CD4-positive, CD25-positive, alpha-beta regulatory T cell (primary cell): ENCODE measurements around the gene PPP1R3D. TPM values are rescaled to one million over a fixed set of nuclear protein-coding genes. Genes with fewer than 3 reads are reported as not detected.
A peak's percentile ranks its signal among the peaks of the same experiment; 100 is the strongest.

ENCODE experiments used
- ATAC-seq, 2 donors: fragments of 150-1000 bp; cut with Tn5 transposase; one replicate each; pipeline ENCODE4 v1.10.0; 2021; ENCODE audit warnings: low read depth in 2 of 2, moderate number of reproducible peaks in 2 of 2, moderate library complexity in 1 of 2
- DNase-seq, 3 donors: peaks; one replicate each; pipeline versions ENCODE4 v3.0.0 to v3.0.0-alpha.2; 2012 to 2022; ENCODE audit warnings: mixed read lengths in 1 of 3
- H3K27ac ChIP-seq: one replicate; pipeline ENCODE4 v1.7.0; 2013; ENCODE audit warnings: mild to moderate bottlenecking, low read length; ENCODE audit not compliant: insufficient read depth, poor library complexity, severe bottlenecking
- H3K27me3 ChIP-seq: one replicate; pipeline ENCODE4 v1.7.0; 2013; ENCODE audit warnings: low read length; ENCODE audit not compliant: control insufficient read depth, insufficient read depth
- H3K36me3 ChIP-seq: one replicate; pipeline ENCODE4 v1.7.0; 2013; ENCODE audit warnings: mild to moderate bottlenecking, low read length, moderate library complexity; ENCODE audit not compliant: control insufficient read depth, insufficient read depth
- H3K4me1 ChIP-seq: 2 replicates; pipeline ENCODE4 v1.7.0; 2013; ENCODE audit warnings: mild to moderate bottlenecking, low read length; ENCODE audit not compliant: insufficient read depth, control insufficient read depth, poor library complexity, severe bottlenecking
- H3K4me3 ChIP-seq: one replicate; pipeline ENCODE4 v1.7.0; 2013; ENCODE audit warnings: low read depth, mild to moderate bottlenecking, low read length, moderate library complexity
- H3K9me3 ChIP-seq, 2 experiments: 1 replicate in 1 of 2; 2 replicates in 1 of 2; pipeline ENCODE4 v1.7.0; 2013; ENCODE audit warnings: low read length in 2 of 2, mild to moderate bottlenecking in 1 of 2, moderate library complexity in 1 of 2; ENCODE audit not compliant: control insufficient read depth in 2 of 2
- H3K27ac Mint-ChIP-seq, 3 donors: one replicate each; pipeline ENCODE4 v1.8.0; 2020 to 2022; ENCODE audit warnings: mild to moderate bottlenecking in 3 of 3, mixed read lengths in 3 of 3, moderate library complexity in 2 of 3
- H3K27me3 Mint-ChIP-seq: one replicate; pipeline ENCODE4 v1.8.0; 2022; ENCODE audit warnings: mild to moderate bottlenecking, mixed read lengths
- H3K36me3 Mint-ChIP-seq: one replicate; pipeline ENCODE4 v1.8.0; 2020; ENCODE audit warnings: mixed read lengths
- H3K4me1 Mint-ChIP-seq, 4 donors: one replicate each; pipeline ENCODE4 v1.8.0; 2020 to 2022; ENCODE audit warnings: mixed read lengths in 4 of 4, mild to moderate bottlenecking in 1 of 4
- H3K4me3 Mint-ChIP-seq, 4 donors: one replicate each; pipeline ENCODE4 v1.8.0; 2020 to 2022; ENCODE audit warnings: mild to moderate bottlenecking in 4 of 4, mixed read lengths in 4 of 4, moderate library complexity in 3 of 4
- H3K9me3 Mint-ChIP-seq, 7 donors: one replicate each; pipeline ENCODE4 v1.8.0; 2020 to 2022; ENCODE audit warnings: mixed read lengths in 7 of 7, mild to moderate bottlenecking in 3 of 7, moderate library complexity in 2 of 7
- polyA plus RNA-seq, 4 donors: library from polyadenylated mRNA; unstranded; fragments of 300-500 nt; fragmentation: Illumina TruSeq; gene quantifications; one replicate each; pipeline ENCODE4 v1.2.3, GENCODE V29; 2021
- total RNA-seq: library from RNA; stranded (reverse); gene quantifications from one replicate; pipeline ENCODE4 v1.2.3, GENCODE V29; 2022

PPP1R3D gene
- total and polyA plus RNA-seq, 5 donors from 2014 or later = 1.9 to 5.3 (median 2.2) TPM

GRCh38 chr20:59938696-59939051, 1.4 kb downstream of the PPP1R3D start:
- peaks cover 10% of the 10 kb centered on the region for H3K36me3 ChIP-seq
- H3K36me3 Mint-ChIP-seq = no peaks in the 10 kb centered on the region
- no peaks in the 10 kb centered on the region for H3K27me3 ChIP-seq
- no peaks in the 10 kb centered on the region for H3K9me3 Mint-ChIP-seq
- H3K27ac Mint-ChIP-seq = peak overlapping the region; percentile 82 to 90 (median 83)
- no peak for DNase-seq
- peak overlapping the region; percentile 83 to 91 (median 90) for H3K4me3 Mint-ChIP-seq
- ATAC-seq = no peak
- peaks cover 37 to 62% (median 51%) of the 10 kb centered on the region in 4 donors for H3K4me1 Mint-ChIP-seq
- H3K27me3 Mint-ChIP-seq = no peaks in the 10 kb centered on the region
- peaks cover 55% of the 10 kb centered on the region for H3K4me1 ChIP-seq
- H3K27ac ChIP-seq = no peak overlapping the region
- no peaks in the 10 kb centered on the region for H3K9me3 ChIP-seq
- peak overlapping the region; percentile 21 for H3K4me3 ChIP-seq

GRCh38 chr20:59938221-59938620, 1.9 kb downstream of the PPP1R3D start:
- peaks cover 55% of the 10 kb centered on the region for H3K4me1 ChIP-seq
- no peaks in the 10 kb centered on the region for H3K9me3 ChIP-seq
- peak overlapping the region; percentile 82 to 90 (median 83) for H3K27ac Mint-ChIP-seq
- no peak overlapping the region for H3K27ac ChIP-seq
- DNase-seq (no peak), ATAC-seq (no peak)
- peaks cover 37 to 62% (median 51%) of the 10 kb centered on the region in 4 donors for H3K4me1 Mint-ChIP-seq
- no peaks in the 10 kb centered on the region for H3K27me3 Mint-ChIP-seq
- peak overlapping the region; percentile 83 to 91 (median 90) for H3K4me3 Mint-ChIP-seq
- H3K9me3 Mint-ChIP-seq = no peaks in the 10 kb centered on the region
- H3K36me3 Mint-ChIP-seq = no peaks in the 10 kb centered on the region
- peak overlapping the region; percentile 21 for H3K4me3 ChIP-seq
- H3K36me3 ChIP-seq = peaks cover 6% of the 10 kb centered on the region
- no peaks in the 10 kb centered on the region for H3K27me3 ChIP-seq

- Histone ChIP-seq H3K9me3 (no peaks in the 10 kb centered on the region), H3K36me3 (no peaks in the 10 kb centered on the region), H3K4me1 (peaks cover 52% of the 10 kb centered on the region), H3K27ac (peak overlapping the region; percentile 19), H3K4me3 (no peak overlapping the region), H3K27me3 (no peaks in the 10 kb centered on the region)
- Mint-ChIP-seq H3K9me3 (no peaks in the 10 kb centered on the region), H3K27me3 (no peaks in the 10 kb centered on the region), H3K4me3 (peak overlapping the region; percentile 6 to 83 (median 30)), H3K4me1 (peaks cover 35 to 60% (median 45%) of the 10 kb centered on the region in 4 donors), H3K27ac (peak overlapping the region in 2 of 3 donors; percentile 32 to 83), H3K36me3 (no peaks in the 10 kb centered on the region)
- DNase-seq (no peak), ATAC-seq (no peak)
Measured at GRCh38 chr20:59937150-59937549, 3.0 kb downstream of the PPP1R3D start.

GRCh38 chr20:59936409-59936808, 3.7 kb downstream of the PPP1R3D start:
- Mint-ChIP-seq H3K27ac (peak overlapping the region in 1 of 3 donors; percentile 60), H3K36me3 (no peaks in the 10 kb centered on the region), H3K27me3 (no peaks in the 10 kb centered on the region), H3K9me3 (no peaks in the 10 kb centered on the region), H3K4me3 (peak overlapping the region in 2 of 4 donors; percentile 0 to 83), H3K4me1 (peaks cover 28 to 60% (median 41%) of the 10 kb centered on the region in 4 donors)
- H3K9me3 ChIP-seq = no peaks in the 10 kb centered on the region
- no peaks in the 10 kb centered on the region for H3K27me3 ChIP-seq
- ATAC-seq = no peak
- no peak for DNase-seq
- H3K4me1 ChIP-seq = peaks cover 44% of the 10 kb centered on the region
- no peak overlapping the region for H3K27ac ChIP-seq
- no peaks in the 10 kb centered on the region for H3K36me3 ChIP-seq
- no peak overlapping the region for H3K4me3 ChIP-seq

- Mint-ChIP-seq H3K36me3 (no peaks in the 10 kb centered on the region), H3K27ac (peak overlapping the region in 1 of 3 donors; percentile 60), H3K27me3 (no peaks in the 10 kb centered on the region), H3K4me1 (peaks cover 23 to 52% (median 36%) of the 10 kb centered on the region in 4 donors), H3K4me3 (peak overlapping the region in 3 of 4 donors; percentile 38 to 83 (median 55)), H3K9me3 (no peaks in the 10 kb centered on the region)
- no peak overlapping the region for H3K4me3 ChIP-seq
- no peak for ATAC-seq
- H3K27ac ChIP-seq = no peak overlapping the region
- H3K27me3 ChIP-seq = no peaks in the 10 kb centered on the region
- no peaks in the 10 kb centered on the region for H3K36me3 ChIP-seq
- no peaks in the 10 kb centered on the region for H3K9me3 ChIP-seq
- DNase-seq = no peak
- H3K4me1 ChIP-seq = peaks cover 36% of the 10 kb centered on the region
Measured at GRCh38 chr20:59935457-59936185, 4.5 kb downstream of the PPP1R3D start.

GRCh38 chr20:59933849-59934585, 6.1 kb downstream of the PPP1R3D start:
- Histone ChIP-seq H3K9me3 (no peaks in the 10 kb centered on the region), H3K4me3 (peak overlapping the region; percentile 53), H3K36me3 (no peaks in the 10 kb centered on the region), H3K27ac (peak overlapping the region; percentile 49), H3K4me1 (peaks cover 29% of the 10 kb centered on the region), H3K27me3 (no peaks in the 10 kb centered on the region)
- peaks cover 8% of the 10 kb centered on the region for H3K27me3 Mint-ChIP-seq
- no peaks in the 10 kb centered on the region for H3K36me3 Mint-ChIP-seq
- H3K9me3 Mint-ChIP-seq = no peaks in the 10 kb centered on the region
- DNase-seq (peak; percentile 64 to 73 (median 71)), ATAC-seq (peak; percentile 72 to 76)
- H3K4me1 Mint-ChIP-seq = peaks cover 23 to 45% (median 35%) of the 10 kb centered on the region in 4 donors
- peak overlapping the region in 2 of 3 donors; percentile 48 to 75 for H3K27ac Mint-ChIP-seq
- peak overlapping the region; percentile 78 to 92 (median 86) for H3K4me3 Mint-ChIP-seq

GRCh38 chr20:59933296-59933848, 6.7 kb downstream of the PPP1R3D start, which contains the start of gene SYCP2:
TSS of gene SYCP2 (minus strand) at chr20:59933637. CDS start at chr20:59922413, 11,224 bp downstream.
- Histone ChIP-seq H3K4me1 (peaks cover 23% of the 10 kb centered on the region), H3K9me3 (no peaks in the 10 kb centered on the region), H3K27ac (peak within 1 kb of the TSS; percentile 53), H3K36me3 (no peaks in the 10 kb centered on the region), H3K4me3 (peak within 1 kb of the TSS; percentile 53), H3K27me3 (no peaks in the 10 kb centered on the region)
- peaks cover 22 to 39% (median 30%) of the 10 kb centered on the region in 4 donors for H3K4me1 Mint-ChIP-seq
- peaks cover 9% of the 10 kb centered on the region for H3K27me3 Mint-ChIP-seq
- peak within 1 kb of the TSS; percentile 78 to 92 (median 86) for H3K4me3 Mint-ChIP-seq
- H3K9me3 Mint-ChIP-seq = no peaks in the 10 kb centered on the region
- DNase-seq = peak; percentile 55 to 64 (median 56)
- H3K27ac Mint-ChIP-seq = peak within 1 kb of the TSS in 2 of 3 donors; percentile 48 to 75
- H3K36me3 Mint-ChIP-seq = no peaks in the 10 kb centered on the region
- ATAC-seq = peak; percentile 74 to 82
